ENCODE measurements around the gene BBC3. TPM values are rescaled to one million over a fixed set of nuclear protein-coding genes. Genes with fewer than 3 reads are reported as not detected.
A peak's percentile ranks its signal among the peaks of the same experiment; 100 is the strongest.

Gene BBC3
- total and polyA plus RNA-seq, 2 experiments from 2014 or later = 6.3 to 14.6 TPM

DNA sequence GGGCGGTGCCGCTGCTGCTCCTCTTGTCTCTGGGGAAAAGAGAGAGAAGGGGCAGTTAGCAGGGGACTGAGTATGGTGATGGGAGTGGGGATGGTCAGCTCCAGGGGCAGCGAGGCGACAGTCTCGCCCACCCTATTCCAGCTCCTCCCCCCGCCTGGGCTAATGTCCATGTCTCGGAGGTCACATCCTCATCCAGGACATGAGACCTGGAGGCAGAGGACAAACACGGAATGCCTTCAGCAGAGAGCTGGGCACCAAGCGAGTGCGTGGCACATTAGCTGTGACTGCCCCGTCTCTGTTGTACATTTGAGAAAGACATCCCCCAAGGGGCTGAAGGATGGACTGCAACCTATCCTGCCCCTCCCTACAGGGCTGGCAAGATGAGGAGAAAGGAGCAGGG is 9.1 kb downstream of the BBC3 start:
- H2AFZ ChIP-seq = no peak overlapping the region
- no peaks in the 10 kb centered on the region for H3K9me3 ChIP-seq (ENCODE audit: low read depth)
- H3F3A ChIP-seq (ENCODE audit: insufficient read depth) = peaks cover 8% of the 10 kb centered on the region
- H3K36me3 ChIP-seq (ENCODE audit: low read depth) = peaks cover 9% of the 10 kb centered on the region; the same call in 1 of the 2 replicates
- WGBS, 2 experiments (ENCODE audit: low coverage in 1 of 2, low lambda C conversion rate in 2 of 2, missing lambda C conversion rate in 2 of 2) = 93 to 96% methylated on average over 10 to 11 of the region's 11 CpGs
- H3K9ac ChIP-seq = no peak overlapping the region
- no peak overlapping the region for H3K4me2 ChIP-seq (ENCODE audit: unreplicated experiment)
- no peaks in the 10 kb centered on the region for H4K20me1 ChIP-seq (ENCODE audit: insufficient read depth)
- no peaks in the 10 kb centered on the region for H3K9me2 ChIP-seq (ENCODE audit: insufficient read depth)
- in situ Hi-C loops (cut with MboI) = no loop called here
- no peak overlapping the region for H3K4me3 ChIP-seq
- H3K27me3 ChIP-seq (replicated peaks; ENCODE audit: insufficient read depth) = no peaks in the 10 kb centered on the region
- H3K79me2 ChIP-seq (ENCODE audit: insufficient read depth) = peaks cover 38% of the 10 kb centered on the region
- H3K27ac ChIP-seq = no peak overlapping the region
- TF ChIP-seq EZH2phosphoT487 (IDR thresholded peaks at IDR 0.05; ENCODE audit: insufficient read depth, low read depth) (no peak), EZH2 (IDR thresholded peaks at IDR 0.05; ENCODE audit: insufficient read depth, poor library complexity, severe bottlenecking) (no peak)
- peaks cover 8% of the 10 kb centered on the region; the same call in 1 of the 2 replicates for H3K4me1 ChIP-seq (ENCODE audit: insufficient read depth)
- DNase-seq = no peak

DNA sequence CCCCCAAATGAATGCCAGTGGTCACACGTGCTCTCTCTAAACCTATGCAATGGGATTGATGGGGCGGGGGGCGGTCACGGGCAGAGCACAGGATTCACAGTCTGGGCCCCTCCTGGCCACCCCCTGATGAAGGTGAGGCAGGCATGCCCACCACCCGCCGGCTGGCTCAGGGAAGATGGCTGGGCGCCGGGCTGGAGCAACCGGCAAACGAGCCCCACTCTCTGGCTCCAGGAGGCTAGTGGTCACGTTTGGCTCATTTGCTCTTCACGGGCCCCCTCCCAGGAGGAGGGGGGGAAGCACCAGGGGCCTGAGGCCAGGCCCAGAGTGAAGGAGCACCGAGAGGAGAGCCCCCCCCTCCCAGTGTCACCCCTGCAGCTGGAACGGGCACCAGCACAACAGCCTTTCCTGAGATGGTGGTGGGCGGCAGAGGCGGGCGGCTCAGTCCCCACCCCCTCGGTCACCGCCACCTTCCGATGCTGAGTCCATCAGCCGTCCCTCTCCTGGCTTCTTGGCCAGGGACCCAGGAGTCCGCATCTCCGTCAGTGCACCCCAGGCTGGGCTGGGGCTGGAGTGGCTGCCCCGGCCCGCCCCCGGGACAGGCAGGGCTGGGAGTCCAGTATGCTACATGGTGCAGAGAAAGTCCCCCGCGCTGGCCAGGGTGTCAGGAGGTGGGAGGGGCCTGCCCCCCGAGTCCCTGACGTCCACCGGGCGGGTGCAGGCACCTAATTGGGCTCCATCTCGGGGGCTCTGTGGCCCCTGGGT is 9.7 kb downstream of the BBC3 start:
- no peak for DNase-seq
- Histone ChIP-seq H3K27ac (no peak overlapping the region), H2AFZ (no peak overlapping the region), H4K20me1 (ENCODE audit: insufficient read depth) (no peaks in the 10 kb centered on the region), H3K36me3 (ENCODE audit: low read depth) (peaks cover 9% of the 10 kb centered on the region; the same call in 1 of the 2 replicates), H3F3A (ENCODE audit: insufficient read depth) (peaks cover 8% of the 10 kb centered on the region), H3K4me2 (ENCODE audit: unreplicated experiment) (no peak overlapping the region), H3K9ac (no peak overlapping the region), H3K27me3 (replicated peaks; ENCODE audit: insufficient read depth) (no peaks in the 10 kb centered on the region), H3K9me3 (ENCODE audit: low read depth) (no peaks in the 10 kb centered on the region), H3K4me3 (no peak overlapping the region), H3K9me2 (ENCODE audit: insufficient read depth) (no peaks in the 10 kb centered on the region), H3K4me1 (ENCODE audit: insufficient read depth) (peaks cover 6% of the 10 kb centered on the region; the same call in 1 of the 2 replicates), H3K79me2 (ENCODE audit: insufficient read depth) (peaks cover 35% of the 10 kb centered on the region)
- TF ChIP-seq EZH2phosphoT487 (IDR thresholded peaks at IDR 0.05; ENCODE audit: insufficient read depth, low read depth) (no peak), EZH2 (IDR thresholded peaks at IDR 0.05; ENCODE audit: insufficient read depth, poor library complexity, severe bottlenecking) (no peak)
- in situ Hi-C loops (cut with MboI) = no loop called here
- WGBS, 2 experiments (ENCODE audit: low coverage in 1 of 2, low lambda C conversion rate in 2 of 2, missing lambda C conversion rate in 2 of 2) = 85 to 88% methylated on average over 15 to 16 of the region's 33 CpGs

DNA sequence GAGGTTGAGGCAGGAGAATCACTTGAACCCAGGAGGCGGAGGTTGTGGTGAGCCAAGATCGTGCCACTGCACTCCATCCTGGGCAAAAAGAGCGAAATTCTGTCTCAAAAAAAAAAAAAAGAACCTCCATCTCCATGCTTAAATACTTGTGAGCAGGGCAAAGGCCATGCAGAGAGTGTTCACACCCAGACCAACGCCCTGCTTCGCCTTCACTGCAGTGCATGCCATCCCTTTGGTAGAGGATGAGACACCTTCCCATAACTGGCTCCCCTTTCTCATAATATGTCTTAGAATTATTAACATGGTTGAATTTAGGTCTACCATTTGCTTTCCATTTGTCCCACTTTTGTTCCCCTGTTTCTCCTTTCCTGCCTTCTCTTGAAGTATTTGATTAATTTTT is 15.4 kb downstream of the BBC3 start:
- no peak for DNase-seq
- TF ChIP-seq EZH2 (IDR thresholded peaks at IDR 0.05; ENCODE audit: insufficient read depth, poor library complexity, severe bottlenecking) = no peak
- no peak for TF ChIP-seq EZH2phosphoT487 (IDR thresholded peaks at IDR 0.05; ENCODE audit: insufficient read depth, low read depth)
- Histone ChIP-seq H3K9me3 (ENCODE audit: low read depth) (no peaks in the 10 kb centered on the region), H3K27me3 (replicated peaks; ENCODE audit: insufficient read depth) (no peaks in the 10 kb centered on the region), H3K4me2 (ENCODE audit: unreplicated experiment) (no peak overlapping the region), H3K27ac (no peak overlapping the region), H2AFZ (no peak overlapping the region), H3K4me3 (no peak overlapping the region), H3K79me2 (ENCODE audit: insufficient read depth) (no peaks in the 10 kb centered on the region), H4K20me1 (ENCODE audit: insufficient read depth) (no peaks in the 10 kb centered on the region), H3F3A (ENCODE audit: insufficient read depth) (peaks cover 6% of the 10 kb centered on the region; the same call in 1 of the 2 replicates), H3K36me3 (ENCODE audit: low read depth) (0 out of 2 replicates have a peak, but pooled peaks cover 3% of the 10 kb centered on the region), H3K4me1 (ENCODE audit: insufficient read depth) (0 out of 2 replicates have a peak, but pooled peaks cover 5% of the 10 kb centered on the region), H3K9me2 (ENCODE audit: insufficient read depth) (no peaks in the 10 kb centered on the region), H3K9ac (no peak overlapping the region)
- WGBS, 2 experiments (ENCODE audit: low coverage in 1 of 2, low lambda C conversion rate in 2 of 2, missing lambda C conversion rate in 2 of 2) = 94 to 97% methylated on average over 5 of the region's 5 CpGs
- in situ Hi-C loops (cut with MboI) = no loop called here

DNA sequence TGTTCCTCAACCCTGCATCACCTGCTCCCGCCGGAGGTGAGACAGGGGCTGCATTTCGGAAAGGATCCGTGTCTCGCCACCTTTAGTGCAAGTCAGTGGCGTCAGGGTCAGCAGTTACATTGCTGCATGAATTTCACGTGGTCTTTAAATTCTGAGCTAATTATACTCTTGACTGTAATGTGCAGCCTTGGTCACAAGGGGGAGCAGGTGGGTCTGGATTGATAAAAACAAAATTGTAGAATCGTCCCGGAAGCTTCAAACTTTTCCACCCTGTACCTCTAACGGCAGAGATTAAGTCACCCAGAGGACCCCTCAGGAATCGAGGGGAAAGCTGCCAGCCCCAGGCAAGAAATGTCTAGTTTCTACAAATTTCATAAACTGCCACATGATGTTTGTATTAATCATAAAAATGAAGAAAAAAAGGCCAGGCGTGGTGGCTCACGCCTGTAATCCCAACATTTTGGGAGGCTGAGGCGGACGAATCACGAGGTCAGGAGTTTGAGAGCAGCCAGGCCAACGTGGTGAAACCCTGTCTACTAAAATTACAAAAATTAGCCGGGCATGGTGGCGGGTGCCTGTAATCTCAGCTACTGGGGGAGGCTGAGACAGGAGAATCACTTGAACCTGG is 20.2 kb downstream of the BBC3 start:
- H3K4me1 ChIP-seq (ENCODE audit: insufficient read depth) = 0 out of 2 replicates have a peak, but pooled peaks cover 5% of the 10 kb centered on the region
- no peaks in the 10 kb centered on the region for H3K9me3 ChIP-seq (ENCODE audit: low read depth)
- TF ChIP-seq EZH2 (IDR thresholded peaks at IDR 0.05; ENCODE audit: insufficient read depth, poor library complexity, severe bottlenecking) (no peak), EZH2phosphoT487 (IDR thresholded peaks at IDR 0.05; ENCODE audit: insufficient read depth, low read depth) (no peak)
- no peaks in the 10 kb centered on the region for H3K9me2 ChIP-seq (ENCODE audit: insufficient read depth)
- in situ Hi-C loops (cut with MboI) = no loop called here
- peak overlapping the region; percentile 27 for H3K4me2 ChIP-seq (ENCODE audit: unreplicated experiment)
- H3K79me2 ChIP-seq (ENCODE audit: insufficient read depth) = no peaks in the 10 kb centered on the region
- peak; percentile 82 for DNase-seq
- H3K9ac ChIP-seq = peak overlapping the region; percentile 69
- 30 to 31% methylated on average over 19 of the region's 19 CpGs for WGBS, 2 experiments (ENCODE audit: low coverage in 1 of 2, low lambda C conversion rate in 2 of 2, missing lambda C conversion rate in 2 of 2)
- H3F3A ChIP-seq (ENCODE audit: insufficient read depth) = peaks cover 28% of the 10 kb centered on the region; the same call in 1 of the 2 replicates
- no peaks in the 10 kb centered on the region for H3K27me3 ChIP-seq (replicated peaks; ENCODE audit: insufficient read depth)
- H3K36me3 ChIP-seq (ENCODE audit: low read depth) = peaks cover 11% of the 10 kb centered on the region; the same call in 1 of the 2 replicates
- H3K4me3 ChIP-seq = no peak overlapping the region
- H2AFZ ChIP-seq = peak overlapping the region; percentile 70
- H4K20me1 ChIP-seq (ENCODE audit: insufficient read depth) = no peaks in the 10 kb centered on the region
- peak overlapping the region; percentile 70 for H3K27ac ChIP-seq

Data from GM23248 (cell line).